ENCODE data around the gene SLC25A26. TPM values are rescaled to one million over a fixed set of nuclear protein-coding genes. Genes with fewer than 3 reads are reported as not detected.

Gene SLC25A26
- total RNA-seq, 1 experiment from 2014 or later, result 23.8 TPM

GRCh38 chr3:66401157-66401550 lies 180.4 kb downstream of the SLC25A26 start:
- ChIA-PET CTCF (no interaction called here), POLR2A (no interaction called here), RAD21 (ENCODE audit: low non-redundant PET in 1 of 2, low total read pairs in 2 of 2, uncharacterized antibody in 2 of 2, unreplicated experiment in 2 of 2) (no interaction called here)
- TF ChIP-seq, protein P1, sequence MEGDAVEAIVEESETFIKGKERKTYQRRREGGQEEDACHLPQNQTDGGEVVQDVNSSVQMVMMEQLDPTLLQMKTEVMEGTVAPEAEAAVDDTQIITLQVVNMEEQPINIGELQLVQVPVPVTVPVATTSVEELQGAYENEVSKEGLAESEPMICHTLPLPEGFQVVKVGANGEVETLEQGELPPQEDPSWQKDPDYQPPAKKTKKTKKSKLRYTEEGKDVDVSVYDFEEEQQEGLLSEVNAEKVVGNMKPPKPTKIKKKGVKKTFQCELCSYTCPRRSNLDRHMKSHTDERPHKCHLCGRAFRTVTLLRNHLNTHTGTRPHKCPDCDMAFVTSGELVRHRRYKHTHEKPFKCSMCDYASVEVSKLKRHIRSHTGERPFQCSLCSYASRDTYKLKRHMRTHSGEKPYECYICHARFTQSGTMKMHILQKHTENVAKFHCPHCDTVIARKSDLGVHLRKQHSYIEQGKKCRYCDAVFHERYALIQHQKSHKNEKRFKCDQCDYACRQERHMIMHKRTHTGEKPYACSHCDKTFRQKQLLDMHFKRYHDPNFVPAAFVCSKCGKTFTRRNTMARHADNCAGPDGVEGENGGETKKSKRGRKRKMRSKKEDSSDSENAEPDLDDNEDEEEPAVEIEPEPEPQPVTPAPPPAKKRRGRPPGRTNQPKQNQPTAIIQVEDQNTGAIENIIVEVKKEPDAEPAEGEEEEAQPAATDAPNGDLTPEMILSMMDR (IDR thresholded peaks at IDR 0.05 in 2 of 3, conservative IDR thresholded peaks at IDR 0.05 in 1 of 3; ENCODE audit: borderline replicate concordance in 1 of 3, insufficient read depth in 1 of 3, low read depth in 2 of 3, low read length in 2 of 3), result no peak
- no peak for TF ChIP-seq REST (IDR thresholded peaks at IDR 0.05; ENCODE audit: low read depth)
- TF ChIP-seq CBX3 (IDR thresholded peaks at IDR 0.05; ENCODE audit: low read depth), result no peak
- no peak for TF ChIP-seq ELF1 (IDR thresholded peaks at IDR 0.05; ENCODE audit: borderline replicate concordance, low read depth)
- TF ChIP-seq ZNF274 (IDR thresholded peaks at IDR 0.05; ENCODE audit: low read depth, low read length), result no peak
- TF ChIP-seq ZFX (IDR thresholded peaks at IDR 0.05), result no peak
- no peak for TF ChIP-seq FOSL1 (IDR thresholded peaks at IDR 0.05; ENCODE audit: low read depth)
- no peak for TF ChIP-seq TCF7L2 (IDR thresholded peaks at IDR 0.05; ENCODE audit: borderline replicate concordance, extremely low read depth, insufficient read depth, insufficient read length)
- TF ChIP-seq EZH2phosphoT487 (IDR thresholded peaks at IDR 0.05; ENCODE audit: borderline replicate concordance), result no peak
- intact Hi-C loops (cut with micrococcal nuclease), result no loop called here
- Histone ChIP-seq H4K20me1 (ENCODE audit: insufficient read depth) (no peaks in the 10 kb centered on the region), H3K9me3 (ENCODE audit: control insufficient read depth in 1 of 2, insufficient read depth in 1 of 2, low read depth in 1 of 2, low read length in 2 of 2) (no peaks in the 10 kb centered on the region), H3K4me3 (replicated peaks in 1 of 2; ENCODE audit: low read depth in 1 of 2, low read length in 2 of 2) (no peak overlapping the region), H3K4me1 (ENCODE audit: control insufficient read depth in 1 of 2, insufficient read depth in 2 of 2, low read length in 2 of 2) (no peaks in the 10 kb centered on the region), H3K27ac (ENCODE audit: low read depth, low read length) (no peak overlapping the region), H3K27me3 (ENCODE audit: insufficient read depth, low read length) (no peaks in the 10 kb centered on the region), H3K79me2 (ENCODE audit: insufficient read depth, low read length) (no peaks in the 10 kb centered on the region), H3K4me2 (ENCODE audit: low read length) (no peak overlapping the region), H3K36me3 (ENCODE audit: control insufficient read depth in 1 of 2, insufficient read depth in 2 of 2, low read length in 2 of 2) (no peaks in the 10 kb centered on the region), H3K9ac (ENCODE audit: low read length) (no peak overlapping the region), H3K9me2 (ENCODE audit: insufficient read depth) (no peaks in the 10 kb centered on the region), H2AFZ (ENCODE audit: low read depth, low read length, poor library complexity, severe bottlenecking) (no peak overlapping the region)
- DNase-seq (ENCODE audit: low read depth, low spot score), result no peak
- no TSS peak for BruUV-seq (replicated peaks)
- ATAC-seq, result no peak

All from HCT116 (cell line).